Measurements from ENCODE around the gene PROK2.

PROK2 gene

GRCh38 chr3:71789922-71790321 is 5.0 kb upstream of the PROK2 start:
- TF ChIP-seq CTCF (conservative IDR thresholded peaks at IDR 0.05) = no peak
- no peak for TF ChIP-seq ZFX (IDR thresholded peaks at IDR 0.05)
- H3K27ac ChIP-seq = no peak overlapping the region

GRCh38 chr3:71787851-71788405 is 3.0 kb upstream of the PROK2 start:
- TF ChIP-seq CTCF (conservative IDR thresholded peaks at IDR 0.05) (no peak), ZFX (IDR thresholded peaks at IDR 0.05) (no peak)
- no peak overlapping the region for H3K27ac ChIP-seq

GRCh38 chr3:71786551-71786950 is 1.6 kb upstream of the PROK2 start:
- no peak overlapping the region for H3K27ac ChIP-seq
- no peak for TF ChIP-seq ZFX (IDR thresholded peaks at IDR 0.05)
- no peak for TF ChIP-seq CTCF (conservative IDR thresholded peaks at IDR 0.05)

GRCh38 chr3:71786217-71786549 is 1.2 kb upstream of the PROK2 start:
- no peak for TF ChIP-seq CTCF (conservative IDR thresholded peaks at IDR 0.05)
- no peak for TF ChIP-seq ZFX (IDR thresholded peaks at IDR 0.05)
- H3K27ac ChIP-seq = no peak overlapping the region

GRCh38 chr3:71785532-71786216 is 726 bp upstream of the PROK2 start:
- no peak for TF ChIP-seq ZFX (IDR thresholded peaks at IDR 0.05)
- no peak for TF ChIP-seq CTCF (conservative IDR thresholded peaks at IDR 0.05)
- no peak overlapping the region for H3K27ac ChIP-seq

GRCh38 chr3:71784201-71784913 is 591 bp downstream of the PROK2 start:
- H3K27ac ChIP-seq = no peak overlapping the region
- no peak for TF ChIP-seq CTCF (conservative IDR thresholded peaks at IDR 0.05)
- no peak for TF ChIP-seq ZFX (IDR thresholded peaks at IDR 0.05)

GRCh38 chr3:71783152-71783551 is 1.8 kb downstream of the PROK2 start:
- no peak overlapping the region for H3K27ac ChIP-seq
- TF ChIP-seq ZFX (IDR thresholded peaks at IDR 0.05) = no peak
- TF ChIP-seq CTCF (conservative IDR thresholded peaks at IDR 0.05) = no peak

All from C4-2B (cell line).